ENCODE data around the gene DCX.

Gene DCX

DNA sequence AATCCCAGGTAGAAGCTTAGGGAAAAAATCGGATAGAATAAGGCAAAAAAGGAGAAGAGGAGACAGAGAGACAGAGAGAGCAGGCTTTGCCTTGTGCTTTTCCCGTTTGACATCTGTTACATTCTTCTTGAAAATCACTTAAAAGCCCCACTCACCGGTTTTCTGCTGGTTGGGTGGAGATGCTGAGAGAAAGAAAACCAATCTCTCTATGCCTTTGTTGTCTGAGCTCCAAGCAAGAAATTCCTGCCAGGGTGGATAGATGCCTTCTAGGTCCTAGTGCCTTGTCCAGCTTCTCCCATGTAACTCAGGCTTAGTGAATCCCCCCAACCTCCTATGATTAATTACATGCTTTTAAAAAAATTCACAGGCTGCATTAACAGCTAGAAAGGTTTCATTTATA, at the start of gene DCX:
Gene DCX, minus strand, starts transcription at position 210 of the 400 bp plus-strand sequence. CDS start 1,794 bp downstream, outside the sequence.
- no peak for DNase-seq (ENCODE audit: extremely low read depth, low read depth)
- TF ChIP-seq, protein P1, sequence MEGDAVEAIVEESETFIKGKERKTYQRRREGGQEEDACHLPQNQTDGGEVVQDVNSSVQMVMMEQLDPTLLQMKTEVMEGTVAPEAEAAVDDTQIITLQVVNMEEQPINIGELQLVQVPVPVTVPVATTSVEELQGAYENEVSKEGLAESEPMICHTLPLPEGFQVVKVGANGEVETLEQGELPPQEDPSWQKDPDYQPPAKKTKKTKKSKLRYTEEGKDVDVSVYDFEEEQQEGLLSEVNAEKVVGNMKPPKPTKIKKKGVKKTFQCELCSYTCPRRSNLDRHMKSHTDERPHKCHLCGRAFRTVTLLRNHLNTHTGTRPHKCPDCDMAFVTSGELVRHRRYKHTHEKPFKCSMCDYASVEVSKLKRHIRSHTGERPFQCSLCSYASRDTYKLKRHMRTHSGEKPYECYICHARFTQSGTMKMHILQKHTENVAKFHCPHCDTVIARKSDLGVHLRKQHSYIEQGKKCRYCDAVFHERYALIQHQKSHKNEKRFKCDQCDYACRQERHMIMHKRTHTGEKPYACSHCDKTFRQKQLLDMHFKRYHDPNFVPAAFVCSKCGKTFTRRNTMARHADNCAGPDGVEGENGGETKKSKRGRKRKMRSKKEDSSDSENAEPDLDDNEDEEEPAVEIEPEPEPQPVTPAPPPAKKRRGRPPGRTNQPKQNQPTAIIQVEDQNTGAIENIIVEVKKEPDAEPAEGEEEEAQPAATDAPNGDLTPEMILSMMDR (IDR thresholded peaks at IDR 0.05; ENCODE audit: low read depth, low read length), result no peak

DNA sequence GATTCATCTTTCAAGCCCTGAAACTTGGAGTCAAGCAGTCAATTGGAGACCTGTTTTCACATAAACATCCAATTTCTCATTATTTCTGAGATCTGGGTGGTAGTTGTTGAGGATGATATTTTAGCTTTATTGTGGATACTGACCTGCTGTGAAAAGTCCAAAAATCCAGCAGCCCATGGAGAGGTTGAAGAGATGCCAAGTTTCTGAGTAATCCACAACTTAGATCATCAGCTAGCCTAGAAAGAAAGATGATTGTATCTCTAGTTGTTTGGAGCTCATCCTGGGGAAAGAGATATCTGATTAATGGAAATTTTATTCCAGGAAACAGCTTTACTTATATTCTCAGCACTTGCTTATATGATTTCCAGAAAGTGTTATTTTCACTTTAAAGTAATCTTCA, 48.6 kb upstream of the DCX start:
- DNase-seq (ENCODE audit: extremely low read depth, low read depth), result no peak
- TF ChIP-seq, protein P1 (IDR thresholded peaks at IDR 0.05; ENCODE audit: low read depth, low read length), result no peak

DNA sequence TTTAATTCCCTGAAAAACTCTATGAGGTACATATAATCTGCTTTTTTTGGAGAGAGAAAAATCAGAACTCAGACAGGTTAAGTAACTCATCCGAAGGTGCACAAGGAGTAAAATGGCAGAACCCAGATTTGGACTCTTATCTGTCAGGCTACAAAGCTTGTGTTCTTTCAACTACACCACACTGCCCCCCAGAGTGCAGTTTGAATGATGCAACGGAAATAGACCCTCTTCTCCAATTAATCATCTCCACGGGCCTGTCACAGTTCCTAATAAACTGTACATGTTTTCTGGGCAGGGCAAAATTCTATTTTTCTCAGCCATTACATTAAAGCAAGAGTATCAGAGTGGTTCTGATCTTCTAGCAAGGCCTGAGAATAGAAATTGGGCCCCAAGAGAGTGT, 35.3 kb upstream of the DCX start:
- TF ChIP-seq, protein P1 (IDR thresholded peaks at IDR 0.05; ENCODE audit: low read depth, low read length), result no peak
- DNase-seq (ENCODE audit: extremely low read depth, low read depth), result no peak

DNA sequence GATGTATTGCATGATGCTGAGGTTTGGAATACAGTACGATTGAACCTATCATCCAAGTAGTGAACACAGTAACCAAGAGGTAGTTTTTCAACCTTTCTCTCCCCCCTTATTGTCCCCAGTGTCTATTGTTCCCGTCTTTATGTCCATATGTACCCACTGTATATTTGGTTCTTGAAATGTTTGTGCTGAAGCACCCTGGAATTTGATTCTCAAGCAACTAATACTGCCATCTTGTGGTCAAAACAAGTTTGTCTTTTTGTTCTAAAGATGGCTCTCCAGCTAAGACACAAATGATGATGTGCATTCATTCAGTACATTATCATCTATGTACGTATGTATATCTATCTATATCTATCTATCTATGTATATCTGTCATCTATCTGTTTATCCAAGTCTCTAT, 33.5 kb upstream of the DCX start:
- DNase-seq (ENCODE audit: extremely low read depth, low read depth), result no peak
- TF ChIP-seq, protein P1 (IDR thresholded peaks at IDR 0.05; ENCODE audit: low read depth, low read length), result peak; percentile 57

DNA sequence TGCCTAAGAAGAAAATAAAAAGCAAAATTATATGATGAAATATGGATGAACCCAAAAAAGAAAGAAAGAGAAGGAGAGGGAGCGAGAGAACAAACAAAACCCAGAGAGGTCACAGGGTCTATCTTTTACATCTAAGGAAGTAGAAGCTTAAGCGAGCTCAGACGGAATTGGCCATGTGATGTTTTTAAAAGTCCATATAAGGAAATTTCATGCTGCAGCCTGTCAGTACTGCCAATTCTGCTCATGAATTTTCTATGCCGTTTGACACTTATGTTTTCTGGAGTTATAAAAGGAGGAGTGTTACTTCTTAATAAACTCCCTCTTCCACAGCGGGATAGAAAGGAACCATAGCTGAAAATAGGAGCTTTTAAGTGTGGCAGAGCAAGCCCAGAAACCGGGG, 32.9 kb upstream of the DCX start:
- DNase-seq (ENCODE audit: extremely low read depth, low read depth), result no peak
- TF ChIP-seq, protein P1 (IDR thresholded peaks at IDR 0.05; ENCODE audit: low read depth, low read length), result no peak

DNA sequence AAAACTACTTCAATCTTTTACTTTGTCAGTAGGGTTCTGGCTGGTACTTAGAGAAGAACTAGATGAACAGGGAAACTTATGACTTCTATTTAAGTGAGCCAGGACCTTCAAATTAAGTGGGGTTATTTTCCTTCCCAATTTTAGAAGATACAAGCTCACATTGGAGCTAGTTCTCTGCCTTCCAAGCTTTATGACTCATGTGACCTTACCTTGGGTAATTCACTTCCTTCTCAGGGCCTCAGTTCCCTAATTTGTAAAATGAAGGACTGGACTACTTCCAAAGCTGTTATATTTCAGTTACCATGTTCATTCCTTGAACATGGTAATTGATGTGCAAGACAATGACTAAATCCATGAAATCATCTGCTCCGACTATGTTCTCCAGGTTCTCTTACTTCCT, 32.0 kb upstream of the DCX start:
- TF ChIP-seq, protein P1 (IDR thresholded peaks at IDR 0.05; ENCODE audit: low read depth, low read length), result no peak
- DNase-seq (ENCODE audit: extremely low read depth, low read depth), result no peak

- no peak for DNase-seq (ENCODE audit: extremely low read depth, low read depth)
- TF ChIP-seq, protein P1 (IDR thresholded peaks at IDR 0.05; ENCODE audit: low read depth, low read length), result no peak
These were observed 30.8 kb upstream of the DCX start for GRCh38 chrX:111442791-111443190.
